Hematopoietic multipotent progenitor cell (in vitro differentiated cells): ENCODE results near the gene FBXO3. TPM values are rescaled to one million over a fixed set of nuclear protein-coding genes. Genes with fewer than 3 reads are reported as not detected.
A peak's percentile ranks its signal among the peaks of the same experiment; 100 is the strongest.

ENCODE experiments used
- DNase-seq, 3 donors: peaks; one replicate each; pipeline ENCODE4 v3.0.0-alpha.2; 2011 to 2015; ENCODE audit warnings: low read depth in 2 of 3, low spot score in 2 of 3
- total RNA-seq: library from RNA; depleted of rRNA; stranded (reverse); fragments of >200 nt; gene quantifications from one replicate; pipeline ENCODE4 v1.2.3, GENCODE V29; 2012

FBXO3 gene
- total RNA-seq, 1 donor, result 19.4 TPM

DNA sequence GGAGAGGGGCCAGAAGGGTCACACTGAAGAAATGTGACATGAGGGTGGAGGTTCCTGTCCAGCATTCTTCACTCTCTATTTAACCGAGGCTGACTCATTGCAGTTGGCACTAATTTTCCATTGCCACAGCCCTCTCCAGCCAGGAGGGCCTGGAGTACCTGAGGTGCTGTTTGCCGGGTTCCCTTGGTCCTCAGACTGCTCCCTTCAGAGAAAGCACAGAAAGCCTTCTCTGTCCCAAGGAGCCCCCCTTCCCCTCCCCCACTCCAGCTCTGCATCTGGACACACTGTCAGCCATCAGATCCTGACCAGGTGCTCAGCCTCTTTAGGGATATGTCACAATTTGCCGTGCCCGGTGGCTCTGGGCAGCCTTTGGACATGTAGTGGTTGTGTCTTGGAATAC lies 70.5 kb downstream of the FBXO3 start:
- no peak for DNase-seq

DNA sequence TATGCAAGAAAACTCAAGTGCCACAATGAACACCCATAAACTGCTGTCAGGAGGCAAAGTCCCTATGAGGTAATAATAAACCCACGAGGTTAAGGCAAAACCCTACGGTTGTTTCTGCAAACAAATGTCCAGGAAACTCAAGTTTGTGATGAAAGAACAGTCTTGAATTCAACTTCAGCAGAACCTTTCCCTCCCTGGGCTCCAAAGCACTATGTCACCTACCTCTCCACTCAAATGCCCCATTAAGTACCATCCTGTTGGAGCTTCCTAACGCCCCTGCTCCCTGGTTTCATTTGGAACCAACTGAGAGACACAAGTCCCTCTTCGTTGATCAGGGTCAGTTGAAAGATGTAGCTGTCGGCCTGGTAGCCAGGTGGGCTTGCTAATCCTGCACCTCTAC lies 71.1 kb downstream of the FBXO3 start:
- DNase-seq, result no peak

DNA sequence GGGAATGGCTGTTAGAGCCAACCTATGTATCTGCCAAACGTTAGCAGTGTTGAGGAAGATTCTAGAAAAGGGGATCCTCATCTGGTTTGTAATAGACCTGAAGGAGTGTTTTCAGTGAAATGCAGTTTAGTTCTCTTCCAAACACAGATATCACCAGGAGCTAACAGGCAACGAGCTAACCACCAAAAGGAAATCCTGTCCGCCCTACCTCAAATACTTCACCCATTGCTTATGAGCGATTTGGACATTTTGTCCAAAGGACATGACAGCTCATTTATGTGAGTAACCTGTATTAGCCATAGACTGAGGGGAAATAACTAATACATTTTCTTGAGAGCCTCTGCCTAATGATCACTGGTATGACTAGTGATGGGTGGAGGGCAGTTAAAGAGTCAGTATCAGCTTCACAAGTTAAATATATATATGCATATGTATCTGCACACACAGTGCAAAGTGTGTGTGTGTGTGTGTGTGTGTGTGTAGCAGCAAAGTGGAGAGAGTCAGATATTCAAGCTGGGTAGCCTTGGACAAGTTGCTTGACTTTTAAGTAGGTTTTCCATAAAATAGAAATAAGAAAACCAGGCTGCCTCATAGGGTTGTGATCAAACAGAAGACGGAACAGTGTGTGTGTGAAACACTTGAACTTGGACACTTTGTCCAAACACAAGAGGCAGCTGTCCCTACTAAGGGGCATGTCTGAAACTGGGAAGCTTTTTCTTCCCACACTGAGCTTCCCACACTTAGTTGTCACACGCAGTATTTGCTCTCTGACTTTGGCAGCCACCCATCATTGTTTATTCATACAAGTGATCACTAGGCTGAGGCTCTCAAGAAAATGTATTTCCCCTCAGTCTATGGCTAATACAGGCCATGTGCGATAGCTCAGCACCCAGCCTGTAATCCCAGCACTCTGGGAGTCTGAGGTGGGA lies 72.8 kb downstream of the FBXO3 start:
- DNase-seq, result peak in 1 of 3 donors; percentile 58

DNA sequence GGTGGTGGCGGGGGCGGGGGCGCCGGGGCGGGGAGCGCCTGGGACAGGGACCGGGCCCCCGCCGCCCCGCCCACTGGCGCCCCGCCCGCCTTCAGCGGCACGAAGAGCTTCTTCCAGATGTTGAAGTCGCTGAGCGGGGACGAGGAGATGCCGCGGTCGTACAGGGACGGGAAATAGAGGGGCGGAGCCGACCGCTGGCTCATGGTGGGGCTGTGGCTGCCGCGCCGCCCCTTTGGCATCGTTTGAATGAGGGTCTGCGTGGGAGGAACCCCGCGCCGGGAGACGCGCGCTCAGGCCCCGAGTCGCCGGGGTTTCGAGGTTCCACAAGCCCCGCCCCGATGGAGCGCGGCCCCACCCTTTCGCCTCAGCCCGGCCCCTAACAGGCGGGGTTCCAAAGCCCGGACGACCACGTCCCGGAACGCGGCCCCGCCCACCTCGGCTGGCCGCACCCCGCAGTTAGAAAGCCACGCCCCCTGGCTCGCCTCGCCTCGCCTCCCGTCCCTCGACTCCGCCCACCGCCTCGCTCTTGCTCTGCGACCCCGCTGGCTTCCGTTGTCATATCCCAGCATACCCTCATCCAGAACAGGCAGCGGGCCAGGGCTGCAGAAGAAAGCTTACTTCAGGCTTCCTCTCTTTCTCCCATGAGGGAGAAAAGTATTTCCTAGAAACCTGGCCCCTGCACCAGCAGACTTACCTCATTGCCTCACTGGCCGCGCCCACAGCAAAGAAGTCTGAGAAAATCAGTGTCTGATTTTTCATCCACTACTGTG lies 73.6 kb downstream of the FBXO3 start, which contains the start of gene C11orf91:
TSS of gene C11orf91 (minus strand) at position 325 of the 770 bp plus-strand sequence. CDS start at position 239, 86 bp downstream.
- peak; percentile 85 to 94 (median 93) for DNase-seq

DNA sequence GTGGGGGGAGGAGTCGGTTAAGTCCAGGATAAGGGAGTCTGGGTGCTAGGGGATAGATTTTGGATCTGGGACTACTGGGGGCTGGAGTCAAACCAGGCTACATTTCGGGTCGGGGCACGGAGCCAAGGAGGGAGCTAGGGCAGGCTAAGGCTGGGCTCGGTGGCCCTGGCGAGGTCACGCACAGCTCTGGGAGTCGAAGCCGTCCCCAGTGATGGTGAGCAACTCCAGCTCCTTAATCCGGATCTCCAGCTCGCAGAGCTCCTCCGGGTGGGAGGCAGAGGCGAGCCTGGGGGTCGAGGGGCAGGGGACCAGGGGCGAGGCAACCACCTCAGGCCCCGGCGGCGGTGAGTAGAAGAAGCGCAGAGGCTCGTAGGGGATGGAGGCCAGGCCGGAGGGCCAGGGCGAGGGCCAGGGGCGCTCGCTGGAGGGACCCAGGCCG lies 74.2 kb downstream of the FBXO3 start:
- DNase-seq, result no peak

DNA sequence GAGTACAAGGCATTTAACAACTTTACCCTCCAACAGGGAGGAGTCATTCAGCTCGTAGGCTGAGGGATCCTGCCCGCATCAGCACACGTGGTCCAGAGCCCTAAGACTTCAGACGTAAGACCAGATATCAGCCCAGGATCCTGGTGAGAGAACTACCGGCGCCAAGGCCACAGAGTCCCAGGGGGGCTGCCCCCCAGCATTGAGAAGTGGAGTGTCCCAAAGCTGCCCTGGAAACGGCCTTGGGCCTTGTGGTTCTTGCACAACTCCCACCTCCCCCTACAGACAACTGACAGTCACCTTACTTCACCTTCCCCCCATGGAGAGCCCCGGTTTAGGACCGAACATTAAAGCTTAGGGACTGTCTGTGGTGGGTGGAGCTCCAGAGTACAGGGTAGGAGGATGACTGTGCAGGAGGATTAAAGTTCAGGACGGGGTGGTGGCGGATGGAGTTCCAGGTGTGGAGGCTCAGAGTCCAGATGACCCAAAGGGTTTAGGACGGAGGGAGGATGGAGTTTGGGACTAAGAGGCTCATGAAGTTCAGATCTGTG lies 74.7 kb downstream of the FBXO3 start:
- no peak for DNase-seq

DNA sequence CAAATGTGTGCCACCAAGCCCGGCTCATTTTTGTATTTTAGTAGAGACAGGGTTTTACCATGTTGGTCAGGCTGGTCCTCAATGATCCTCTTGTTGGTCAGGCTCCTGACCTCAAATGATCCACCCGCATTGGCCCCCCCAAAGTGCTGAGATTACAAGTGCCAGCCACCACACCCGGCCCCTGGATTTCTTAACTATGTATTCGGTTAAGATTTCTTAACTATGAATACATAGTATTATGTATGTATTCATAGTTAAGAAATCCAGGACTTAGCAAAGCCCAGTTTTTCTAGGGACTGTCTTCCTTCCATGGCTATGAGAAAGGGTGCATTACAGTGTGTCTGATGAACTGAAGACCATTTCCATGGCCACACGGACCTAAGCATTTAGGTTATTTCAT lies 75.4 kb downstream of the FBXO3 start:
- DNase-seq, result no peak

DNA sequence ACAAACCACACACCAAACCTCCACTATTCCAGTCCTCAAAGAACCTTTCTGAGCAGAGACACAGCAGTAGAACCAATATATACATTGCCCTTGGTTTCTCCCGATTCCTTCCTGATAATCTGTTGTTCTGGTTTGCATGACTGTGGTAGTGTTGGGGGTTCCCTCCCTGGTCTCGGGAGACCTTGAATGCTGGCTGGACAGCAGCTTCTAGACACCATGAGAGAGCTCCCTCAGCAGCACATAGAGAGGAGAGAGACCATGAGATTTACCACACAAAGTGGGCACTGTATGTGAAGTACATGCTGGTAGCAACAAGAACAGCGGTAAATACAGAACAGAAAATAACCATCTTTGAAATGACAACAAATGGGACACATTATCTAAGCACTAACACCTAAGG lies 76.3 kb downstream of the FBXO3 start:
- DNase-seq, result no peak

DNA sequence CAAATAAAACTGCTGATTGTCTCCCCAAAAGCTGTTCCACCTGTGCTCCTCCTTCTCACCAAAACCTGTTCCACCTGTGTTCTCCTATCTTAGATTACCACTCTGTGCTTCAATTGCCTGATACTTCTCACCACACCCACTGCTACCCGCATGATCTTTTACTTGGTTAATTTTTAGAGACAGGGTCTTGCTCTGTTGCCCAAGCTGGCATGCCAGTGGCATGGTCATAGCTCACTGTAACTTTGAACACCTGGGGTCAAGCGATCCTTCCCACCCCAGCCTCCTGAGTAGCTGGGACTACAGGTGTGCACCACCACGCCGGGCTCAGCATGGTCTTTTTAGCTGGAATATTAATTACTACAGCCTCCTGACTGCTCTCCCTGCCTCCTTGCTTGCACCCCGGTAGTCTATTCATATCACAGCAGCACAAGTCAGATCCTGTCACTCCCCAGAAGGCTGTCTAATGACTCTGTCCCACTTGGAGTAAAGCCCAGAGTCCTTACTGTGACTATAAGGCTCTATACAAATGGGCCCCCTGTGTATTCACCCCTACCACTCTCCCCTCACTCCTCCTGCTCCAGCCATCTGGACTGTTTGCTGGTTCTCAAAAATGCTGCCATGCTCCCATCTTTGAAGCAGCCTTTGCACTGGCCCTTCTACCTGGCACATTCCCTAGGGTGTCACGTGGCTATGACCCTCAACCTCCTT lies 77.2 kb downstream of the FBXO3 start:
- no peak for DNase-seq

DNA sequence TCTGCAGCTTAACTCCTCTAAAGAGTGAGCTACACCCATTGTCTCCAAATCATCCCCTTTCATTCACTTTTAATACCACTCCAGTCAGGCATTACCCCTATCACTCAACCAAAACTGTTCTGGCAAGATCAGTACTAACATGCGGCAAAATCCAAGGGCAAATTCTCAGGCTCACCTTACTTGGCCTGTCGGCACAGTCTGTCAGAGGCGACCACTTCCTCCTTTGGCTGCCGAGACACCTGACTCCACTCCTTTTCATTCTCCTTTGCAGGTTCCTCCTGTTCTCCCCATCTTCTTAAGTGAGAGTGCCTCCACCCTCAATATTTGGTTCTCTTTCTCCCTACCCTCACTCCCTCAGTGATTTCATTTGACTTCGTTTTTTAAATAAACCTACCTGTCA lies 77.9 kb downstream of the FBXO3 start:
- DNase-seq, result peak in 1 of 3 donors; percentile 21

DNA sequence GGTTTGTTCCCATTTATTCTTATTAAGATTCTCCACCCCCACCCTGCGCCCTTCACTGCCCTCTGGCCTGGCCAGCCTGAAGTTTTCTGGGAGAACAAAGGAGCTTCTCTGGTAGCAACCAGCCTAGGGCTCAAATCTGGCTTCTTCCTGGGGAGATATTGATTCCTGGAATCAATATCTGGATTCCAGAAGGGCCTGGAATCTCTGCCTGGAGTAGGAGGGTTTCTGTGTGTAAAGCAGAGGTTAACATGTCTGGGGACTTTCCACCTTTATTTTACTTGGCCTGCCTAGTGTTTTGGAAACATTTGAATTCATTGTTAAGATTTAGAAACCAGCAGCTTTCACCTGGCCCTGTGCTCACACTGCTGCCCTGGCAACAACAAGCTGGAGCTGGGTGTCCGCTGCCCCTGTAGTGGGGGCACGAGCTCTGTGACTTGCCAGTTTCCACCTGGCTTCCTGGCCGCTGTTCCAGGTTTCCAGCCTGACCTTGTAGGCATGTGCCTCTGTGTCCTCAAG lies 79.2 kb downstream of the FBXO3 start:
- no peak for DNase-seq

DNA sequence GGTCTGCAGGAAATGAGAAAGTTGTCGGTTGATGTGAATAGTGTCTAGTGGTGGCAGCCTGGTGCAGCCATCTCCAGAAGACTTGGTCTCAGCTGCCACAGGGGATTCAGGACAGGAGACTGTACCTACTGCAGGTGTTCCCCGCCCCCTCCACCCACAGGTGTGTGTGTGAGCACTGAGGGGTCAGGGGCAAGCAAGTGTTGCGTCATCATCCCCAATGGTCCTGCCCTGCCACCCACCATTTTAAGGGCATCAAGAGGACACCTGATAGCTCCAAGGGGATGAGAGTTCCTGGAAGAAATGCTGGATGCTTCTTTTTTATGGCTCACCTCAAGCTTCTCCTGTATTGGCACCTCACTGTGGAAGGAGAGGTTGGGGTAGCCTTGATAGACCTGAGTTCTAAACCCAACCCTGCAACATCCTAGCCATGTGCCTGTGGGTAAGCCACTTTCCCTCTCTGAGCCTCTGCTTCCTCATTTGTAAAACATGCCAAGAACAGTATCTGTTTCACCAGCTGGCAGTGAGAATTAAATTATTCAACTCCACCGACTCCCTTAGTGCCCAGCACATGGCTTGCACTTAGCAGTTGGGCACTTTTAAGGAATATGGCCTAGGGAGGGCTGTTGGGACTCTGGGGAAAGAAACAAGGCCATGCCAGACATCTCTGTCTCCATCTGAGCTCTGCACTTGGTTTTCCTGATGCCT lies 79.8 kb downstream of the FBXO3 start:
- peak in 1 of 3 donors; percentile 39 for DNase-seq

DNA sequence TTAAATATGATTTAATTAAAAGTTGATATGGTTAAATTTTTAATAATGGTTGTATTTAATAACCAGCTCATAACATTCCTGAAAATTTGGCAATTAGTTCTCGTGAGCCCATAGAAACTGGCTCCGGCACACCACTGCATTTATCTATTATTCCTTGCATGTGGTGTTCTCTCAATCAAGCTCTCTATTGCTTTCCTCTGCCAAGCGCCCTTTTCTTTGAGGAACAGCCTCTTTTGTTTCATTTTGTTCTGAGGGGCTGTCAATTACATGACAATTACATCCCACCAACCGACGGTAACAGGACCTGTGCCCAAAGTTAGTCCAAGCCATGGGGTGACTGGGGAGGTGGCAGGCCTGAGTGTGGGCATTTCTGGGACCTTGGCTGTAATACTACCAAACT lies 81.8 kb downstream of the FBXO3 start:
- DNase-seq, result no peak

DNA sequence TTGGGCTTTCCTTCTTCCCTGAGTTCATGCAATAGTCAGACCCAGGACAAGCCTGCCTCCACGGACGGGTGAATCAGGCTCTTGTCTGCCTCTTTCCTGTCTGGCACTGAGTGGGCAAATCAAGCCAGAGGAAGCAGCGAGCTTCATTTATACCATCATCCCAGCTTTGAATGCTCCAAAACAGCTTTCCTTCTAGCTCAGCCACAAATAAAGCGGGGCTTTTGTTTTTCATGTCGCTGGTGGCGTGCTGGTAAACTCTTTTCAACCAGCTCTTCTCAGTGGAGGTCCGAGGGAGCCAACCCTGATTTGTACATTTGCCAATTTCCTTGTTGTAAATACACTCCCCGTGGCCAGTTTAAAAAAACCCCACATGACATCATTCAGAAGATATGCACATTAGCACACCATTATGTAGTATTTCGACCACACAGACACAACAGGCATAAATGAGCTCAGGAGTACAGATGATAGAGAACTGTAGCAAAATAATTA lies 82.3 kb downstream of the FBXO3 start:
- no peak for DNase-seq

DNA sequence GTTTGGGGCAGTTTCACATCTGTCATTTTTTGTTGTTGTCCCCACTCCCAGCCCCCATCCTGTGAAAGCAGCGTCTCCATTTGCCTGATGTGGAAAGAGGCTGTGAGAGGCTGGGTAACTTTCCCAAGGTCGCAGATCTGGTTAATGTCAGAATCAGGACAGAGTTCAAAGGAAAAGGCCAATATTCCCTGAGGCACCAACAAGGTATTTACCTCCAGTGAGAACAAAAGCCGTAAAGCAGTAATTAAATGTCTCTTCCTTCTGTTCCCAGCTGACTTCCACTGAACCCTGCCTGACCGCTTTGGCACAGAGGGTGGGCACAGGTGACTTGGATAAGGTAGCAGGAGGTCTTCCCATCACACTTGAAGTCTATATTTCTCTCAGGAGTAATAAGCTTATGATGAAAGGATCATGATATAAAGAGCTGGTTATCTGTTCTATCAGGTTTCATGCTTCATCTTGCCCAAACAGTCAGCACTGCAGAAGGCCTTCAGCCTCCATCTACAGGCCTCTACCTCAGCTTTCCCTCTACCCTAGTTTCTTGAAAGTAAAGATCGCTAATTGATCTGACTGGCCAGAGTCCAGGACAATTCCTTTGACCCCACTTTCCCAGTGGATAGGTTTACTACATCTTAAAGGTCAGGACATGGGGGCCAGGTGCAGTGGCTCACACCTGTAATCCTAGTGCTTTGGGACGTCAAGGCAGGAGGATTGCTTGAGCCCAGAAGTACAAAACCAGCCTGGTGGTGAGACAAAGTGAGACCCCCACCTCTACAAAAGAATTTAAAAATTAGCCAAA lies 83.1 kb downstream of the FBXO3 start:
- DNase-seq, result no peak
